OCI-LY7 (cell line): ENCODE measurements around the gene MAPK8IP1. TPM values are rescaled to one million over a fixed set of nuclear protein-coding genes. Genes with fewer than 3 reads are reported as not detected.

Source experiments
- BruUV-seq: library from RNA; stranded (reverse); fragments of 400-500 nt; replicated peaks from 2 replicates; lab custom pipeline; 2021; lab: Mats Ljungman, UMichigan
- CTCF ChIA-PET: fragments of 300-600 bp; sonication (Branson Sonifier 250); formaldehyde crosslinking; loops from one replicate; lab custom pipeline; 2022; ENCODE audit warnings: antibody characterized with exemption; ENCODE audit not compliant: unreplicated experiment; lab: Charles Lee
- POLR2A ChIA-PET: fragments of 300-600 bp; sonication (Branson Sonifier 250); formaldehyde crosslinking; loops from one replicate; lab custom pipeline; 2022; ENCODE audit warnings: antibody characterized with exemption; lab: Charles Lee
- DNase-seq: peaks from one replicate; pipeline ENCODE4 v3.0.0-alpha.2; 2015; ENCODE audit warnings: low spot score
- H2AFZ ChIP-seq: fragments of 200-600 bp; sonication (generic), shearing (Covaris generic); 2 replicates; pipeline ENCODE4 v1.6.1; 2014; ENCODE audit warnings: mild to moderate bottlenecking, antibody characterized with exemption, low read length, moderate library complexity
- H3K27ac ChIP-seq: fragments of 200-600 bp; sonication (generic); 2 replicates; pipeline ENCODE4 v1.5.1; 2014; ENCODE audit warnings: mixed run types, low read depth, mild to moderate bottlenecking, moderate library complexity, low read length, inconsistent platforms; ENCODE audit not compliant: poor library complexity, severe bottlenecking
- H3K36me3 ChIP-seq: fragments of 200-600 bp; sonication (generic); 2 replicates; pipeline ENCODE4 v1.6.1; 2014; ENCODE audit warnings: mild to moderate bottlenecking, antibody characterized with exemption, low read length, moderate library complexity, mixed read lengths; ENCODE audit not compliant: insufficient read depth
- H3K4me1 ChIP-seq: fragments of 200-600 bp; sonication (generic); 2 replicates; pipeline ENCODE4 v1.5.1; 2014; ENCODE audit warnings: mild to moderate bottlenecking, low read length; ENCODE audit not compliant: insufficient read depth, poor library complexity, severe bottlenecking
- H3K4me2 ChIP-seq: fragments of 200-600 bp; sonication (generic); 2 replicates; pipeline ENCODE4 v1.6.1; 2014; ENCODE audit warnings: mild to moderate bottlenecking, low read length
- H3K4me3 ChIP-seq: fragments of 200-600 bp; sonication (generic); 2 replicates; pipeline ENCODE4 v1.5.1; 2014; ENCODE audit warnings: mild to moderate bottlenecking, low read depth, low read length; ENCODE audit not compliant: poor library complexity, severe bottlenecking
- H3K79me2 ChIP-seq: fragments of 200-600 bp; sonication (generic); 2 replicates; pipeline ENCODE4 v1.6.1; 2016; ENCODE audit warnings: low read depth, mild to moderate bottlenecking, low read length, moderate library complexity, mixed read lengths; ENCODE audit not compliant: insufficient read depth
- H3K9me2 ChIP-seq: fragments of 200-600 bp; sonication (generic); 2 replicates; pipeline ENCODE4 v1.6.1; 2016; ENCODE audit warnings: mild to moderate bottlenecking, low read length, mixed read lengths; ENCODE audit not compliant: insufficient read depth
- H3K9me3 ChIP-seq: fragments of 200-600 bp; sonication (generic); 2 replicates; pipeline ENCODE4 v1.6.1; 2014; ENCODE audit warnings: mild to moderate bottlenecking, mixed run types, low read length, mixed read lengths
- H4K20me1 ChIP-seq: fragments of 200-600 bp; sonication (generic); 2 replicates; pipeline ENCODE4 v1.6.1; 2014; ENCODE audit warnings: mild to moderate bottlenecking, antibody characterized with exemption, low read length, moderate library complexity, mixed read lengths; ENCODE audit not compliant: insufficient read depth
- CTCF ChIP-seq: fragments of 200-600 bp; sonication (generic); conservative IDR thresholded peaks from 2 replicates; pipeline ENCODE4 v1.5.1; 2014; ENCODE audit warnings: mild to moderate bottlenecking, antibody characterized with exemption, low read length, moderate library complexity, mixed read lengths
- EZH2phosphoT487 ChIP-seq: fragments of 200-600 bp; sonication (generic); IDR thresholded peaks from 2 replicates; pipeline ENCODE4 v1.6.1; 2018; ENCODE audit warnings: low read depth, borderline replicate concordance, mild to moderate bottlenecking, mixed run types, antibody characterized with exemption, low read length, moderate library complexity, mixed read lengths
- intact Hi-C: fragments of 100-400 bp; cut with micrococcal nuclease; formaldehyde crosslinking; loops from one replicate; pipeline ENCODE4 v1.10.0; 2022; ENCODE audit not compliant: unreplicated experiment
- total RNA-seq, 2 experiments: library from RNA; depleted of rRNA in 1 of 2; stranded (reverse); fragments of >200 nt in 1 of 2; shearing (Covaris generic) in 1 of 2; gene quantifications; 2 replicates each; pipeline ENCODE4 v1.2.3, GENCODE V29; 2014 to 2022

Gene MAPK8IP1
- total RNA-seq, 2 experiments from 2014 or later: 2.2 TPM

GRCh38 chr11:45926001-45926401 lies 40.5 kb downstream of the MAPK8IP1 start:
- Histone ChIP-seq H3K9me2 (no peaks in the 10 kb centered on the region), H2AFZ (no peak overlapping the region), H3K4me1 (peaks cover 52% of the 10 kb centered on the region), H3K9me3 (no peaks in the 10 kb centered on the region), H3K4me2 (no peak overlapping the region), H3K36me3 (no peaks in the 10 kb centered on the region), H3K79me2 (no peaks in the 10 kb centered on the region), H3K4me3 (no peak overlapping the region), H4K20me1 (no peaks in the 10 kb centered on the region), H3K27ac (no peak overlapping the region)
- intact Hi-C loops: no loop called here
- no peak for DNase-seq
- POLR2A ChIA-PET: interaction anchor here (0.6 to 1.3 kb wide), 3 partner anchors 10 to 174 kb away, joined by 3 read pairs; no protein-coding TSS in a partner anchor
- CTCF ChIA-PET: no interaction called here
- BruUV-seq: no TSS peak
- TF ChIP-seq EZH2phosphoT487 (no peak), CTCF (no peak)

GRCh38 chr11:45926536-45927331 lies 41.3 kb downstream of the MAPK8IP1 start:
- no TSS peak for BruUV-seq
- H3K4me3 ChIP-seq: no peak overlapping the region
- no peak overlapping the region for H2AFZ ChIP-seq
- intact Hi-C loops: no loop called here
- H4K20me1 ChIP-seq: no peaks in the 10 kb centered on the region
- no peak for DNase-seq
- TF ChIP-seq CTCF (no peak), EZH2phosphoT487 (no peak)
- H3K9me2 ChIP-seq: no peaks in the 10 kb centered on the region
- peaks cover 6% of the 10 kb centered on the region; the same call in 1 of the 2 replicates for H3K79me2 ChIP-seq
- H3K4me2 ChIP-seq: no peak overlapping the region
- H3K4me1 ChIP-seq: peaks cover 57% of the 10 kb centered on the region
- CTCF ChIA-PET: no interaction called here
- POLR2A ChIA-PET: interaction anchor here (0.8 to 1.0 kb wide), 3 partner anchors 10 to 80 kb away, joined by 3 to 4 read pairs (median 3); no protein-coding TSS in a partner anchor
- H3K36me3 ChIP-seq: peaks cover 2% of the 10 kb centered on the region; the same call in 1 of the 2 replicates
- H3K27ac ChIP-seq: no peak overlapping the region
- no peaks in the 10 kb centered on the region for H3K9me3 ChIP-seq

GRCh38 chr11:45927332-45927683 lies 41.9 kb downstream of the MAPK8IP1 start:
- H3K4me2 ChIP-seq: no peak overlapping the region
- no peak for DNase-seq
- H3K4me1 ChIP-seq: peaks cover 57% of the 10 kb centered on the region
- peaks cover 11% of the 10 kb centered on the region for H3K79me2 ChIP-seq
- H4K20me1 ChIP-seq: no peaks in the 10 kb centered on the region
- H3K36me3 ChIP-seq: peaks cover 7% of the 10 kb centered on the region; the same call in 1 of the 2 replicates
- ChIA-PET POLR2A (interaction anchor here (0.8 to 1.2 kb wide), 3 partner anchors 9 to 11 kb away, joined by 3 to 5 read pairs (median 4); partner anchors contain the start of gene PEX16), CTCF (no interaction called here)
- H3K4me3 ChIP-seq: no peak overlapping the region
- no peak overlapping the region for H2AFZ ChIP-seq
- intact Hi-C loops: no loop called here
- TF ChIP-seq CTCF (no peak), EZH2phosphoT487 (no peak)
- no peaks in the 10 kb centered on the region for H3K9me3 ChIP-seq
- no peaks in the 10 kb centered on the region for H3K9me2 ChIP-seq
- H3K27ac ChIP-seq: no peak overlapping the region
- no TSS peak for BruUV-seq
